Cerebellar cortex (tissue), 1 donor: ENCODE data around the gene VPS8.
"Not testable (repeated sequence)": the region's sequence is repeated elsewhere in the genome, so short reads cannot be mapped to it uniquely, and the experiment has no call there.

Experiments
- DNase-seq: peaks from one replicate; pipeline ENCODE4 v3.0.0-alpha.2; 2015; ENCODE audit warnings: low spot score

VPS8 gene

GRCh38 chr3:184985586-184985985, 173.6 kb downstream of the VPS8 start:
- DNase-seq = no peak

- no peak for DNase-seq
Measured at GRCh38 chr3:184986366-184986889, 174.5 kb downstream of the VPS8 start.

- no peak for DNase-seq
Measured at GRCh38 chr3:184993394-184993793, 181.4 kb downstream of the VPS8 start.

GRCh38 chr3:185003876-185004275, 191.9 kb downstream of the VPS8 start:
- DNase-seq = not testable (repeated sequence)

GRCh38 chr3:185009650-185010049, 197.7 kb downstream of the VPS8 start:
- DNase-seq = no peak

- DNase-seq = not testable (repeated sequence)
Measured at GRCh38 chr3:185017584-185017983, 205.6 kb downstream of the VPS8 start.

GRCh38 chr3:185017996-185018395, 206.0 kb downstream of the VPS8 start:
- not testable (repeated sequence) for DNase-seq

- DNase-seq = no peak
Measured at GRCh38 chr3:185021256-185021655, 209.3 kb downstream of the VPS8 start.

- DNase-seq = no peak
Measured at GRCh38 chr3:185024406-185024805, 212.4 kb downstream of the VPS8 start.

GRCh38 chr3:185024966-185025365, 213.0 kb downstream of the VPS8 start:
- no peak for DNase-seq

- no peak for DNase-seq
Measured at GRCh38 chr3:185028121-185028520, 216.2 kb downstream of the VPS8 start.

GRCh38 chr3:185029086-185029485, 217.1 kb downstream of the VPS8 start:
- DNase-seq = peak; percentile 76

GRCh38 chr3:185030399-185030798, 218.4 kb downstream of the VPS8 start:
- no peak for DNase-seq

- DNase-seq = no peak
Measured at GRCh38 chr3:185030951-185031350, 219.0 kb downstream of the VPS8 start.

GRCh38 chr3:185037801-185038200, 225.8 kb downstream of the VPS8 start:
- no peak for DNase-seq

GRCh38 chr3:185040425-185040824, 228.5 kb downstream of the VPS8 start:
- DNase-seq = no peak

GRCh38 chr3:185041540-185041939, 229.6 kb downstream of the VPS8 start:
- DNase-seq = no peak

GRCh38 chr3:185042312-185043050, 230.5 kb downstream of the VPS8 start:
- DNase-seq = no peak

GRCh38 chr3:185046164-185046515, 234.2 kb downstream of the VPS8 start:
- no peak for DNase-seq

GRCh38 chr3:185046603-185047002, 234.6 kb downstream of the VPS8 start:
- DNase-seq = no peak

GRCh38 chr3:185049710-185050109, 237.7 kb downstream of the VPS8 start:
- DNase-seq = no peak

GRCh38 chr3:185051801-185052200, 239.8 kb downstream of the VPS8 start:
- DNase-seq = no peak

- no peak for DNase-seq
Measured at GRCh38 chr3:185052631-185053030, 240.7 kb downstream of the VPS8 start.

- no peak for DNase-seq
Measured at GRCh38 chr3:185056908-185057307, 244.9 kb downstream of the VPS8 start.
